Fibroblast of lung (primary cell): ENCODE results near the gene KIF6. TPM values are rescaled to one million over a fixed set of nuclear protein-coding genes. Genes with fewer than 3 reads are reported as not detected.

Source experiments
- DNase-seq, 2 donors: peaks; one replicate each; pipeline versions ENCODE4 v3.0.0 to v3.0.0-alpha.2; 2010; ENCODE audit warnings: low read depth in 2 of 2
- H2AFZ ChIP-seq: 2 replicates; pipeline ENCODE4 v1.5.1; 2012; ENCODE audit warnings: low read length, control low read depth, inconsistent platforms
- H3K27ac ChIP-seq: 2 replicates; pipeline ENCODE4 v1.5.1; 2011; ENCODE audit warnings: low read length, control low read depth; ENCODE audit not compliant: insufficient read depth
- H3K27me3 ChIP-seq: 2 replicates; pipeline ENCODE4 v1.5.1; 2011; ENCODE audit warnings: mild to moderate bottlenecking, low read length; ENCODE audit not compliant: control insufficient read depth, insufficient read depth
- H3K36me3 ChIP-seq: 2 replicates; pipeline ENCODE4 v1.5.1; 2011; ENCODE audit warnings: low read length; ENCODE audit not compliant: control insufficient read depth, insufficient read depth
- H3K4me1 ChIP-seq: 2 replicates; pipeline ENCODE4 v1.5.1; 2011; ENCODE audit warnings: low read length; ENCODE audit not compliant: control insufficient read depth, insufficient read depth; ENCODE audit errors: extremely low read depth
- H3K4me2 ChIP-seq: 2 replicates; pipeline ENCODE4 v1.5.1; 2011; ENCODE audit warnings: low read length, control low read depth; ENCODE audit not compliant: insufficient read depth; ENCODE audit errors: extremely low read depth
- H3K4me3 ChIP-seq, 4 experiments: fragments of 200-600 bp in 1 of 4; sonication (generic) in 1 of 4; replicated peaks in 1 of 4; 2 replicates each; pipeline ENCODE4 v1.5.1; 2011 to 2016; ENCODE audit warnings: low read length in 4 of 4, low read depth in 3 of 4, mild to moderate bottlenecking in 3 of 4, control low read depth in 2 of 4, inconsistent platforms in 1 of 4, mixed read lengths in 1 of 4; ENCODE audit not compliant: insufficient read depth in 1 of 4; ENCODE audit errors: control extremely low read depth in 1 of 4
- H3K79me2 ChIP-seq: 2 replicates; pipeline ENCODE4 v1.5.1; 2012; ENCODE audit warnings: mild to moderate bottlenecking, low read length, inconsistent platforms; ENCODE audit not compliant: control insufficient read depth, insufficient read depth
- H3K9ac ChIP-seq: 2 replicates; pipeline ENCODE4 v1.5.1; 2011; ENCODE audit warnings: mild to moderate bottlenecking, low read length, control low read depth; ENCODE audit not compliant: insufficient read depth
- H3K9me3 ChIP-seq: 2 replicates; pipeline ENCODE4 v1.5.1; 2012; ENCODE audit warnings: low read depth, low read length; ENCODE audit not compliant: control insufficient read depth, insufficient read depth
- H4K20me1 ChIP-seq: 2 replicates; pipeline ENCODE4 v1.5.1; 2011; ENCODE audit warnings: low read length; ENCODE audit not compliant: control insufficient read depth, insufficient read depth; ENCODE audit errors: extremely low read depth
- CTCF ChIP-seq, 2 donors: IDR thresholded peaks in 1 of 2; conservative IDR thresholded peaks in 1 of 2; 1 replicate in 1 of 2; 2 replicates in 1 of 2; pipeline ENCODE4 v1.5.1; 2011 to 2012; ENCODE audit warnings: low read length in 2 of 2, control low read depth in 1 of 2, inconsistent platforms in 1 of 2, low read depth in 1 of 2, mild to moderate bottlenecking in 1 of 2
- EZH2 ChIP-seq: IDR thresholded peaks from 2 replicates; pipeline ENCODE4 v1.5.1; 2012; ENCODE audit warnings: low read length, control low read depth, mild to moderate bottlenecking; ENCODE audit errors: missing control alignments
- polyA plus RNA-seq, 2 donors: library from polyadenylated mRNA; depleted of rRNA in 1 of 2; stranded (reverse) in 1 of 2; unstranded in 1 of 2; fragments of >200 nt; gene quantifications; 2 replicates each; pipeline ENCODE4 v1.2.1, GENCODE V29; 2011 to 2012; ENCODE audit warnings: missing spikeins in 1 of 2
- total RNA-seq: library from RNA; depleted of rRNA; stranded (reverse); fragments of >200 nt; gene quantifications from 2 replicates; pipeline ENCODE4 v1.2.1, GENCODE V29; 2014

The KIF6 gene
- total and polyA plus RNA-seq, 2 donors (not counting 1 experiment from before 2014, with no cell fraction given), result 0.24 to 0.83 TPM

DNA sequence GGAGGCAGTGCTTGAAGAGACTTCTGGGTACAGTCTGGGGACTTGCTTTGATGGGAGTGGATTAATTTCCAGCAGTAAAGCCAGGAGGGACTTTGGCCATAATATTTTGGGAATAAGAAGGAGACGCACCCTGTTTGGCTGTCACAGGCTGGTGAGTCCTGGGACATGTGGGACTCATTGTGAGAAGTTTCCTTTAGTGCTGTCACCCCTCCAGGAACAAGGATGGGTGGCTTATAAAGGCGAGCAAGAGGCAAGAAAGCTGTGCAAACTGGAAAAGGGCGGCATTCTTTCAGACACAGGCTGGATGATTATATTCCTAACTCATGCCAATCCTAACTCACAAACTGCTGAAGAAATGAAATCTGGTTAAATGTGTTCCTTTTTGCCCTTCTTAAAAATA, 325.2 kb downstream of the KIF6 start:
- Histone ChIP-seq H4K20me1 (no peaks in the 10 kb centered on the region), H3K4me2 (no peak overlapping the region), H3K27ac (no peak overlapping the region), H3K27me3 (no peaks in the 10 kb centered on the region), H2AFZ (no peak overlapping the region), H3K4me1 (no peaks in the 10 kb centered on the region), H3K79me2 (no peaks in the 10 kb centered on the region), H3K4me3 (no peak overlapping the region), H3K9ac (no peak overlapping the region), H3K36me3 (no peaks in the 10 kb centered on the region), H3K9me3 (no peaks in the 10 kb centered on the region)
- TF ChIP-seq CTCF (conservative IDR thresholded peaks at IDR 0.05 in 1 of 2, IDR thresholded peaks at IDR 0.05 in 1 of 2; ENCODE audit: low read depth in 1 of 2, low read length in 2 of 2) (no peak), EZH2 (no peak)
- DNase-seq, result no peak

DNA sequence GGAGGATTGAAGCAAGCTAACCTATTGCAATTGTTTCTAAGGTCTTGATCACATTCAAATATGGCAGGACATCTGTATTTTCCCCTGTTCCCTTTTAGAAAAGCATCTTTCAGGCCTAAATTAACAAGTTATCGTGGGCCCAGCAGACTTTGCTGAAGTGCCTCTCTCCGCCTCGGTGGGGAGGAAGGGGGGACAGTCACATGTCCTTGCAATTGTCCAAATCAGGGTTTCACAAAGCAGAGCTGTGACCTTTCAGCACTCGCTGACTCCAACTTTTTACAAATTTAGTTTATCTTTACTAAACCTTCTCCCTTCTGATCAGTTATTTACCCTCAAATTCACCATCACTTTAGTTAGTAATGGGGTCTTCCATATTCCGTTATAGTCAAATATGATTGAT, 328.4 kb downstream of the KIF6 start:
- Histone ChIP-seq H3K36me3 (no peaks in the 10 kb centered on the region), H3K4me3 (no peak overlapping the region), H4K20me1 (no peaks in the 10 kb centered on the region), H3K27ac (no peak overlapping the region), H3K9me3 (no peaks in the 10 kb centered on the region), H3K9ac (no peak overlapping the region), H3K27me3 (no peaks in the 10 kb centered on the region), H2AFZ (no peak overlapping the region), H3K79me2 (no peaks in the 10 kb centered on the region), H3K4me1 (no peaks in the 10 kb centered on the region), H3K4me2 (no peak overlapping the region)
- TF ChIP-seq EZH2, result no peak
- no peak for TF ChIP-seq CTCF (conservative IDR thresholded peaks at IDR 0.05 in 1 of 2, IDR thresholded peaks at IDR 0.05 in 1 of 2; ENCODE audit: low read depth in 1 of 2, low read length in 2 of 2)
- no peak for DNase-seq

DNA sequence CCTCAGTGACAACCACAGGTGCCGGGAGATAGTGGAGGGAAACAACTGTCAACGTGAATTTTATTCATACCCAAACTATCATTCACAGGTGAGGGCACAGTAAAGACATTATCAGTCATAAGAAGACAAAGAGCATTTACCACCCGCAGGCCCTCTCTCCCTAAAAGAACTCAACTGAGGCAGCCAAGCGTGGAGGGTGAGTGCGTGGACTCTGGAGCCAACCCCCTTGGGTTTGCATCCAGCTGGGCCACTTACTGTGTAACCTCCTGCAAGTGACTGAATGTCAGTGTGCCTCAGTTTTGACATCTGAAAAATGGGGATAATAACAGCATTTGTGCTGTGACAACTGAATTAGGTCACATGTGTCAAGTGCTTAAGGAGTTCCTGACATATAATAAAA, 332.1 kb downstream of the KIF6 start:
- Histone ChIP-seq H3K9ac (no peak overlapping the region), H3K27ac (no peak overlapping the region), H3K4me2 (no peak overlapping the region), H3K27me3 (no peaks in the 10 kb centered on the region), H4K20me1 (no peaks in the 10 kb centered on the region), H3K36me3 (no peaks in the 10 kb centered on the region), H3K79me2 (no peaks in the 10 kb centered on the region), H3K4me1 (no peaks in the 10 kb centered on the region), H3K9me3 (no peaks in the 10 kb centered on the region), H3K4me3 (no peak overlapping the region), H2AFZ (no peak overlapping the region)
- no peak for DNase-seq
- TF ChIP-seq EZH2 (no peak), CTCF (conservative IDR thresholded peaks at IDR 0.05 in 1 of 2, IDR thresholded peaks at IDR 0.05 in 1 of 2; ENCODE audit: low read depth in 1 of 2, low read length in 2 of 2) (no peak)
